K562 (cell line): ENCODE results near the gene PLEKHS1. TPM values are rescaled to one million over a fixed set of nuclear protein-coding genes. Genes with fewer than 3 reads are reported as not detected.
A peak's percentile ranks its signal among the peaks of the same experiment; 100 is the strongest.

Experiments
- ATAC-seq: fragments of 200-7000 bp; cut with Tn5 transposase; 3 replicates; pipeline ENCODE4 v1.9.1; 2020; ENCODE audit warnings: moderate library complexity
- BruUV-seq: library from RNA; stranded (reverse); fragments of 400-500 nt; replicated peaks from 2 replicates; lab custom pipeline; 2021; lab: Mats Ljungman, UMichigan
- CTCF ChIA-PET: fragments of 300-600 bp; formaldehyde crosslinking; extraction: SDS; loops from one replicate; lab custom pipeline; 2021; ENCODE audit warnings: low intra/inter-chr PET ratio; lab: Yijun Ruan, JAX
- POLR2A ChIA-PET: fragments of 300-600, 350-650 bp; sonication (Branson Sonifier 250); formaldehyde crosslinking; extraction: SDS; loops from one replicate; lab custom pipeline; 2021; ENCODE audit warnings: antibody characterized with exemption, inconsistent platforms; lab: Yijun Ruan, JAX
- DNase-seq, 4 experiments: peaks; one replicate each; pipeline versions ENCODE4 v3.0.0 to v3.0.0-alpha.2; 2011 to 2018; ENCODE audit warnings: low spot score in 3 of 4, mixed read lengths in 3 of 4; ENCODE audit errors: extremely low read depth in 1 of 4
- FAIRE-seq: peaks from 2 replicates; lab custom pipeline; 2011; peaks lifted over from hg19 to GRCh38; lab: Jason Lieb, UNC
- H2AFZ ChIP-seq: 2 replicates; pipeline ENCODE4 v1.6.0; 2011; ENCODE audit warnings: low read depth, low read length, control low read depth, inconsistent platforms
- H3K27ac ChIP-seq: fragments of 200-600 bp; 3 replicates; pipeline ENCODE4 v1.8.0; 2011; ENCODE audit warnings: low read depth, mild to moderate bottlenecking, control low read depth, inconsistent platforms, low read length, moderate library complexity, mixed read lengths; ENCODE audit errors: extremely low read depth
- H3K27me3 ChIP-seq, 2 experiments: fragments of 300-600 bp in 1 of 2; 2 replicates in 1 of 2; 3 replicates in 1 of 2; pipeline versions ENCODE4 v1.6.0 to v1.8.0; 2011; ENCODE audit warnings: inconsistent platforms in 2 of 2, low read length in 2 of 2, mild to moderate bottlenecking in 1 of 2, mixed read lengths in 1 of 2, moderate library complexity in 1 of 2; ENCODE audit not compliant: control insufficient read depth in 2 of 2, insufficient read depth in 2 of 2
- H3K36me3 ChIP-seq: fragments of 300-600 bp; 3 replicates; pipeline ENCODE4 v1.8.0; 2011; ENCODE audit warnings: mild to moderate bottlenecking, low read length, inconsistent platforms; ENCODE audit not compliant: control insufficient read depth, insufficient read depth
- H3K4me1 ChIP-seq, 2 experiments: fragments of 200-600 bp in 1 of 2; replicated peaks in 1 of 2; 2 replicates in 1 of 2; 3 replicates in 1 of 2; pipeline versions ENCODE4 v1.5.1 to v1.8.0; 2011; ENCODE audit warnings: inconsistent platforms in 2 of 2, low read length in 2 of 2, mild to moderate bottlenecking in 1 of 2, mixed read lengths in 1 of 2, moderate library complexity in 1 of 2; ENCODE audit not compliant: control insufficient read depth in 2 of 2, insufficient read depth in 2 of 2
- H3K4me2 ChIP-seq: 2 replicates; pipeline ENCODE4 v1.6.1; 2011; ENCODE audit warnings: low read length, control low read depth, inconsistent platforms, mixed read lengths; ENCODE audit not compliant: insufficient read depth
- H3K4me3 ChIP-seq: fragments of 200-600 bp; sonication (generic), shearing (Covaris generic); 2 replicates; pipeline ENCODE4 v1.5.1; 2016; ENCODE audit warnings: control low read depth, inconsistent platforms
- H3K79me2 ChIP-seq: fragments of 200-600 bp; 3 replicates; pipeline ENCODE4 v1.8.0; 2011; ENCODE audit warnings: low read length, inconsistent platforms; ENCODE audit not compliant: control insufficient read depth, insufficient read depth
- H3K9ac ChIP-seq, 2 experiments: 2 replicates each; pipeline versions ENCODE4 v1.6.0 to v1.6.1; 2011; ENCODE audit warnings: low read depth in 2 of 2, low read length in 2 of 2, control low read depth in 1 of 2, inconsistent platforms in 1 of 2, mild to moderate bottlenecking in 1 of 2, mixed read lengths in 1 of 2; ENCODE audit not compliant: insufficient read depth in 1 of 2
- H3K9me1 ChIP-seq: one replicate; pipeline ENCODE4 v1.6.0; 2011; ENCODE audit warnings: inconsistent platforms, mild to moderate bottlenecking, low read length, moderate library complexity; ENCODE audit not compliant: control insufficient read depth, insufficient read depth
- H3K9me3 ChIP-seq: replicated peaks from 2 replicates; pipeline ENCODE4 v1.5.1; 2011; ENCODE audit warnings: low read depth, low read length, inconsistent platforms; ENCODE audit not compliant: control insufficient read depth, insufficient read depth
- H4K20me1 ChIP-seq: replicated peaks from 2 replicates; pipeline ENCODE4 v1.6.1; 2011; ENCODE audit warnings: low read length, inconsistent platforms, mixed read lengths; ENCODE audit not compliant: control insufficient read depth, insufficient read depth
- CSDE1 ChIP-seq, 2 experiments: fragments of 450-650 bp; IDR thresholded peaks; 2 replicates each; pipeline ENCODE4 v1.6.1; 2016; ENCODE audit warnings: mild to moderate bottlenecking in 1 of 2
- E2F8 ChIP-seq: fragments of 450-650 bp; IDR thresholded peaks from 2 replicates; pipeline ENCODE4 v1.7.1; 2018; ENCODE audit warnings: mild to moderate bottlenecking, low read depth; ENCODE audit not compliant: partially characterized antibody
- NFIC ChIP-seq: fragments of 450-650 bp; IDR thresholded peaks from 2 replicates; pipeline ENCODE4 v1.6.1; 2017; ENCODE audit warnings: mild to moderate bottlenecking, inconsistent platforms
- POU5F1 ChIP-seq: fragments of 150-350 bp; IDR thresholded peaks from 2 replicates; pipeline ENCODE4 v1.6.1; 2014; ENCODE audit warnings: borderline replicate concordance, low read length, low read depth, mild to moderate bottlenecking; ENCODE audit not compliant: partially characterized antibody
- ZNF134 ChIP-seq: fragments of 250-450 bp; sonication (Bioruptor Pico); conservative IDR thresholded peaks from 2 replicates; pipeline ENCODE4 v1.4.0; 2020
- WGBS: fragments of 100-300 bp; shearing (Covaris generic); methylation state at CpG from one replicate; pipeline ENCODE4 v1.1.6; 2016; ENCODE audit warnings: low coverage, mixed read lengths; ENCODE audit not compliant: insufficient coverage; ENCODE audit errors: missing lambda C conversion rate; 5-methylcytosine and 5-hydroxymethylcytosine counted together
- in situ Hi-C: fragments of 300-500 bp; cut with MboI; formaldehyde crosslinking; loops from 4 replicates; pipeline ENCODE4 v1.15.0; 2018; ENCODE audit warnings: inconsistent platforms, mixed read lengths
- intact Hi-C: fragments of 100-400 bp; cut with micrococcal nuclease; formaldehyde crosslinking; loops from 2 replicates; pipeline ENCODE4 v1.14.2; 2022
- polyA plus RNA-seq, 8 experiments: library from polyadenylated mRNA; depleted of rRNA in 4 of 8; stranded (reverse) in 5 of 8; unstranded in 3 of 8; fragments of >200 nt; fragmentation: Nextera tagmentation in 2 of 8; fragmentation: Illumina TruSeq in 1 of 8; extraction: Ambion mirVana in 2 of 8; extraction: Trizol in 1 of 8; gene quantifications; 2 replicates each; pipeline versions ENCODE4 v1.2.1 to v1.2.3, GENCODE V29; 2011 to 2014; ENCODE audit warnings: inconsistent platforms in 1 of 8, missing spikeins in 1 of 8
- total RNA-seq, 7 experiments: library from RNA; depleted of rRNA in 6 of 7; stranded (reverse); fragments of >200 nt in 6 of 7; fragmentation: Illumina TruSeq in 2 of 7; extraction: Trizol in 2 of 7; gene quantifications; 2 replicates each; pipeline versions ENCODE4 v1.2.1 to v1.2.3, GENCODE V29; 2011 to 2021; ENCODE audit warnings: low replicate concordance in 1 of 7

PLEKHS1 gene
- total and polyA plus RNA-seq, 9 of the 15 experiments (the other 6 are each of a cell fraction or from before 2014, with no cell fraction given), result not detected

- no peak for TF ChIP-seq E2F8
Measured at GRCh38 chr10:113743594-113743993, 7.9 kb upstream of the PLEKHS1 start (continued).

DNA sequence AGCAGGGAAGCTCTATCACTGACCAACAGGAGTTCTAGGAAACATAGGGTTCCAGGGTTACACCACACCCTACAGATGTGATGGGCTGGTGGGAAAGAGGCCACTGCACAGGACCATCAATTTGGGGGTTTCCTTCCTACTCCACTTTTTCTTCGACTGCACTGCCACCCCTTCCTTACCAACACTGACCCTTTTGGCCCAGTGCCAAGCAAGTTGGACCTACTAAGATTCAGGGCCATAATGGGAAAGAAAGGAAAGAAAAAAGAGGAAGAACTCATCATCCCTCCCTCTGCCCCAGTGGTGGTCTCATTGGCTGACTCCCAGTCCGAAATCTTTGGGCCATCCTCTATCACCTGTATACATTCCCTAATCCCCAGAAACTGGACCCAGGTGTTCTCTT lies 6.1 kb upstream of the PLEKHS1 start:
- Histone ChIP-seq H3K79me2 (no peaks in the 10 kb centered on the region), H3K4me2 (no peak overlapping the region), H3K9ac (no peak overlapping the region), H4K20me1 (no peaks in the 10 kb centered on the region)
- in situ Hi-C loops, result no loop called here
- CTCF ChIA-PET, result no interaction called here
- POLR2A ChIA-PET, result no interaction called here
- FAIRE-seq (no peak), ATAC-seq (no peak), DNase-seq (no peak)
- TF ChIP-seq CSDE1 (IDR thresholded peaks at IDR 0.05) (no peak), ZNF134 (CRISPR knock-in tag) (no peak), NFIC (peak; percentile 86), POU5F1 (no peak)
- TF ChIP-seq, all 486 proteins: peak for 1
- Histone ChIP-seq H3K9me3 (no peaks in the 10 kb centered on the region), H3K27ac (no peak overlapping the region), H3K4me3 (no peak overlapping the region), H3K27me3 (no peaks in the 10 kb centered on the region; a peak in 1 of 5 replicates), H3K4me1 (no peaks in the 10 kb centered on the region), H3K9me1 (no peaks in the 10 kb centered on the region), H3K36me3 (no peaks in the 10 kb centered on the region), H2AFZ (no peak overlapping the region)
- 0% methylated on average over 1 of the region's 2 CpGs for WGBS
- BruUV-seq, result no TSS peak
- intact Hi-C loops, result no loop called here
